ENCODE data around the gene KCNC2. TPM values are rescaled to one million over a fixed set of nuclear protein-coding genes. Genes with fewer than 3 reads are reported as not detected.

Gene KCNC2
- total RNA-seq, 4 donors from 2014 or later = 0.17 to 0.19 TPM; not detected in 2

DNA sequence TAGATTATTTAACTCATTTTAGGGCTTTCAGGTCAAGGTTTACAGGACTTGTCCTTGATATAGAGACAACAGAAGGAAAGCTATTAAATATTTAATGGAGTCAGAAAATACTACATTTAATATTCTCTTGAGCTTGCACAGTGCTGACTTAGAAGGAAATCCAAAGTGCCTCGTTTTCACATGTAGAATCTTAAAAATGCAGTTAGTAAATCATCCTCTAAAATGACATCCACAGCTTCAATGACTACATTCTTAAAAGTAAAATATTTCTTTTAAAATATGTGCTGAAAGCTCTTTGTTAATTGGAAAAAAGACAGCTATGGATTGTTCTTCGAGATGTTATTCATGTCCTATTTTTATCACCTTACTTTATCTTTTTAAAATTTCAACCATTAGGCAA is 146.9 kb downstream of the KCNC2 start:
- no peaks in the 10 kb centered on the region for H3K27me3 ChIP-seq
- H3K36me3 ChIP-seq = no peaks in the 10 kb centered on the region
- 35% methylated on average over 2 of the region's 2 CpGs for WGBS
- DNase-seq (ENCODE audit: extremely low spot score) = no peak
- no peaks in the 10 kb centered on the region for H3K9me3 ChIP-seq
- H3K27ac ChIP-seq (replicated peaks in 1 of 4) = no peak overlapping the region
- TF ChIP-seq, protein P1, sequence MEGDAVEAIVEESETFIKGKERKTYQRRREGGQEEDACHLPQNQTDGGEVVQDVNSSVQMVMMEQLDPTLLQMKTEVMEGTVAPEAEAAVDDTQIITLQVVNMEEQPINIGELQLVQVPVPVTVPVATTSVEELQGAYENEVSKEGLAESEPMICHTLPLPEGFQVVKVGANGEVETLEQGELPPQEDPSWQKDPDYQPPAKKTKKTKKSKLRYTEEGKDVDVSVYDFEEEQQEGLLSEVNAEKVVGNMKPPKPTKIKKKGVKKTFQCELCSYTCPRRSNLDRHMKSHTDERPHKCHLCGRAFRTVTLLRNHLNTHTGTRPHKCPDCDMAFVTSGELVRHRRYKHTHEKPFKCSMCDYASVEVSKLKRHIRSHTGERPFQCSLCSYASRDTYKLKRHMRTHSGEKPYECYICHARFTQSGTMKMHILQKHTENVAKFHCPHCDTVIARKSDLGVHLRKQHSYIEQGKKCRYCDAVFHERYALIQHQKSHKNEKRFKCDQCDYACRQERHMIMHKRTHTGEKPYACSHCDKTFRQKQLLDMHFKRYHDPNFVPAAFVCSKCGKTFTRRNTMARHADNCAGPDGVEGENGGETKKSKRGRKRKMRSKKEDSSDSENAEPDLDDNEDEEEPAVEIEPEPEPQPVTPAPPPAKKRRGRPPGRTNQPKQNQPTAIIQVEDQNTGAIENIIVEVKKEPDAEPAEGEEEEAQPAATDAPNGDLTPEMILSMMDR (IDR thresholded peaks at IDR 0.05) = no peak
- TF ChIP-seq EP300 (IDR thresholded peaks at IDR 0.05) = no peak
- intact Hi-C loops (cut with DNase I) = no loop called here
- no peak overlapping the region for H3K4me3 ChIP-seq
- no peaks in the 10 kb centered on the region for H3K4me1 ChIP-seq

DNA sequence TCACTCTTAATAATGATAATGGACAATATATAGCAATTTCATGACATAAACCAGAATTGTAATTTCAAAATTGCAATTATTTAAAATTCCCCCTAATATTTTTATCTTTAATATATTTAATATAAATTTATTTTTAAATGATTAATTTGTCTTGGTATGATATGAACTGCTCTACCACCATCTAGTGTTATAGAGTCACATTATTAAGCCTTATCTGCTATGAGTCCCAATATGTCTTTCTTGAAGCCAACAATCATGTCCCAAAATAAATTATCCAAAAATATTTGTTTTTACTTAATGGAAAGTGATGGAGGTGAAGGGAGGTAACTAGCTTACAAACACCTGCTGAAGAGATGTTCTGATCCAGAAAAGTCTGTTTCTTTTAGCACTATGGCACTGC is 151.4 kb downstream of the KCNC2 start:
- no peak for TF ChIP-seq POLR2A (IDR thresholded peaks at IDR 0.05; ENCODE audit: low read depth)
- intact Hi-C loops (cut with DNase I) = no loop called here
- no peak overlapping the region for H3K27ac ChIP-seq (replicated peaks in 1 of 4)
- H3K4me1 ChIP-seq = no peaks in the 10 kb centered on the region
- no peak overlapping the region for H3K4me3 ChIP-seq
- H3K9me3 ChIP-seq = no peaks in the 10 kb centered on the region
- DNase-seq (ENCODE audit: extremely low spot score) = no peak
- no peaks in the 10 kb centered on the region for H3K27me3 ChIP-seq
- no peaks in the 10 kb centered on the region for H3K36me3 ChIP-seq

DNA sequence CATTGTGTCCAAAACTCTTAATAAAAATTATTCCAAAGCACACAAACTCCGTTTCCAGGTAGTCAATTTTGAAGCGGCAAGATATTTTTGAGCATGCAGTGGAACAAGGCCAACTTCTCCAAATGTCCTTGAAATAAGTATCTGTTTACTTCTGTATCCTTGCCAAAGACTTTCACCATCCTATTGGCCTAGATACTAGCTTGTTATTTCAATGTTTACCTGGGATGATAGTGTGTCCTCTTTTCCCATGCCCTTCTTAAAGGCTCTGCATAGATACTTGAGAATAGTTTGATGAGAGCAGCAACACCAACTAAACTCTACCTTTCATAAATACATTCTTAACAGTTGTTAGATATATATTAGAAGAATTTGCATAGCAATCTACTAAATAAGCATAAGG is 160.9 kb downstream of the KCNC2 start:
- no peak for DNase-seq (ENCODE audit: extremely low spot score)
- no peaks in the 10 kb centered on the region for H3K9me3 ChIP-seq
- TF ChIP-seq, protein P1 (IDR thresholded peaks at IDR 0.05) = no peak
- TF ChIP-seq POLR2A (IDR thresholded peaks at IDR 0.05; ENCODE audit: low read depth) (no peak), POLR2AphosphoS5 (IDR thresholded peaks at IDR 0.05) (no peak), EP300 (IDR thresholded peaks at IDR 0.05) (no peak)
- 85% methylated on average over 2 of the region's 2 CpGs for WGBS
- no peak overlapping the region for H3K27ac ChIP-seq (replicated peaks in 1 of 4)
- H3K36me3 ChIP-seq = no peaks in the 10 kb centered on the region
- H3K4me1 ChIP-seq = no peaks in the 10 kb centered on the region
- no peaks in the 10 kb centered on the region for H3K27me3 ChIP-seq
- H3K4me3 ChIP-seq = no peak overlapping the region
- intact Hi-C loops (cut with DNase I) = no loop called here

DNA sequence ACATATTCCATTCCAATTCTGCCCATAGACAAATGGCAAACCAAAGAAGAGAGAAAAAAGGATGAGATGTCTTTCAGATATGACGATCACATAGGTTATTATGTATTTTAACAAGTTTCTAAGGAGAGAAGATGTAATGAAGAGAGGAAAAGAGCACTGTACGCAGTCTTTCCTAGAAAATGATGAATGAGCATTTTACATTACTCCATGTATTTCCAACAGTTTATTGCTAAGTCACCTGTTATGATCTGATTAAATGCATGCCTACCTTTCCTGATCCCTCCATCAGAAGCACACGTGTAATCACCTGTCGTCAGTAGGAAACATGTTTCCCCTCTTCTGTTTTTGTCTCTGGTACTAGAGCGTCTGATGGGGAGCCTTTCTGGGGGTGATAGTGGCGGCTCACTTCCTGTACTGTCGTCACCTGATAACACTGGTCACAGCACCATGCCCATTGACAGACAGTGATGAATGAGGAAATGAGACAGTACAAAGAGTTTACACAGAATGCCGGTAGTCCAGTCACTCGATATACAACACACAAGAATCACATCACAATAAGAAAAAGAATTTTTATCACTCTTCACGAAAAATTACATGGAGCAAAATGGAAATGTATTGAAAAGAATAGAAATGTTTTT is 161.6 kb downstream of the KCNC2 start:
- 42% methylated on average over 10 of the region's 10 CpGs for WGBS
- H3K4me3 ChIP-seq = no peak overlapping the region
- no peaks in the 10 kb centered on the region for H3K27me3 ChIP-seq
- H3K9me3 ChIP-seq = no peaks in the 10 kb centered on the region
- no peak overlapping the region for H3K27ac ChIP-seq (replicated peaks in 1 of 4)
- TF ChIP-seq EP300 (IDR thresholded peaks at IDR 0.05) = no peak
- no peak for TF ChIP-seq POLR2AphosphoS5 (IDR thresholded peaks at IDR 0.05)
- TF ChIP-seq POLR2A (IDR thresholded peaks at IDR 0.05; ENCODE audit: low read depth) = no peak
- intact Hi-C loops (cut with DNase I) = no loop called here
- DNase-seq (ENCODE audit: extremely low spot score) = no peak
- H3K36me3 ChIP-seq = no peaks in the 10 kb centered on the region
- no peaks in the 10 kb centered on the region for H3K4me1 ChIP-seq

DNA sequence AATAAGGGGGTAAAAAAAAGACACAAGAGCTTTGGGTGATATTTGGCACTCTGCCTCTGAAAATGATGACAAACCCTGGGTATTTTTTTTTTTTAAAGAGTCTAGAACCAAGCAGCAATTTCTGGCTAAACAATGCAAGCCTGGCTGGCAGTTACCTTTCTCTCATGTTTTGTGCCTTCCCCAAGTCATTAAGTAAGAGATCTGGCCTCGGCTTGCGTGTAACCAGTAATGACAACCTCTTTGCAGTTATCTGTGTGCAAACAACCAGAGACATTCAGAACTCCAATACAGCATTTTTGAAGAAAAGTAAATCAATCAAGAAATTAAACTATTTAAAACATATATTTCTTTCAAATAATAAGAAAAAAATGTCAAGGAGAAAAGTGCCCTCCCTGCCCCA is 167.5 kb downstream of the KCNC2 start:
- DNase-seq (ENCODE audit: extremely low spot score) = no peak
- Histone ChIP-seq H3K27ac (replicated peaks in 1 of 4) (no peak overlapping the region), H3K4me1 (no peaks in the 10 kb centered on the region), H3K4me3 (no peak overlapping the region), H3K9me3 (no peaks in the 10 kb centered on the region), H3K27me3 (no peaks in the 10 kb centered on the region), H3K36me3 (no peaks in the 10 kb centered on the region)
- intact Hi-C loops (cut with DNase I) = no loop called here
- 69% methylated on average over 2 of the region's 2 CpGs for WGBS
- TF ChIP-seq, protein P1 (IDR thresholded peaks at IDR 0.05) = no peak
- TF ChIP-seq POLR2AphosphoS5 (IDR thresholded peaks at IDR 0.05) (no peak), POLR2A (IDR thresholded peaks at IDR 0.05; ENCODE audit: low read depth) (no peak), EP300 (IDR thresholded peaks at IDR 0.05) (no peak)

DNA sequence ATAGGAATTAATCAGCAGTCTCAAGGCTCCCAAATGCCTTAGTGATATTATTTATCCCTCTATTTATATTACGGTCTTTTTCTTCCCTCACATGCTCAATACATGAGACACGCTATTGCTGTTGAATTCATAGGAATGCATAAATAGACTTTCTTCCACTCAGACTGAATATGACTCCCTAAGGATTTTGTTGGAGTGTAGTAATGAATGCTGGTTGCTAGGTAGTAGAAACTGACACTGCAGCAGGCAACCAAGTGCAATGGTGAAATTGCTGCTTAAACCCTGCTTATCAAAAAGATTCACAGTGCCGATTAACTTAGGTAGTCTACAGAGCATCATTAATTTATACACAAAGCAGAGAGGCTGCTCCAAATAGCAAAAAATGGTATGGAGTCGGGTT is 168.2 kb downstream of the KCNC2 start:
- no peak overlapping the region for H3K4me3 ChIP-seq
- no peaks in the 10 kb centered on the region for H3K36me3 ChIP-seq
- H3K9me3 ChIP-seq = no peaks in the 10 kb centered on the region
- DNase-seq (ENCODE audit: extremely low spot score) = no peak
- TF ChIP-seq, protein P1 (IDR thresholded peaks at IDR 0.05) = no peak
- TF ChIP-seq POLR2AphosphoS5 (IDR thresholded peaks at IDR 0.05) (no peak), EP300 (IDR thresholded peaks at IDR 0.05) (no peak), POLR2A (IDR thresholded peaks at IDR 0.05; ENCODE audit: low read depth) (no peak)
- no peak overlapping the region for H3K27ac ChIP-seq (replicated peaks in 1 of 4)
- H3K4me1 ChIP-seq = no peaks in the 10 kb centered on the region
- 59% methylated on average over 4 of the region's 4 CpGs for WGBS
- intact Hi-C loops (cut with DNase I) = no loop called here
- H3K27me3 ChIP-seq = no peaks in the 10 kb centered on the region
